K562 (cell line): ENCODE data around the gene DNAJC8. TPM values are rescaled to one million over a fixed set of nuclear protein-coding genes. Genes with fewer than 3 reads are reported as not detected.

Source experiments
- CAMTA2 ChIP-seq: fragments of 250-450 bp; sonication (Bioruptor Pico); conservative IDR thresholded peaks from 2 replicates; pipeline ENCODE4 v1.5.1; 2022
- ELK1 ChIP-seq: sonication (generic); formaldehyde crosslinking; IDR thresholded peaks from 2 replicates; pipeline ENCODE4 v1.8.1; 2022; ENCODE audit warnings: missing genetic modification reagents
- EP400 ChIP-seq: fragments of 450-650 bp; IDR thresholded peaks from 2 replicates; pipeline ENCODE4 v1.6.1; 2017; ENCODE audit warnings: antibody characterized with exemption, mild to moderate bottlenecking, moderate library complexity
- LARP7 ChIP-seq: fragments of 450-650 bp; IDR thresholded peaks from 2 replicates; pipeline ENCODE4 v1.6.1; 2016
- MEF2A ChIP-seq: IDR thresholded peaks from 2 replicates; pipeline ENCODE4 v1.6.1; 2011; ENCODE audit warnings: low read depth, mild to moderate bottlenecking, low read length, moderate library complexity; ENCODE audit not compliant: control insufficient read depth
- RAD21 ChIP-seq, 2 experiments: fragments of 250-450 bp in 1 of 2; fragments of 450-650 bp in 1 of 2; sonication (Bioruptor Pico) in 1 of 2; formaldehyde crosslinking in 1 of 2; IDR thresholded peaks in 1 of 2; conservative IDR thresholded peaks in 1 of 2; 2 replicates each; pipeline versions ENCODE4 v1.4.0 to v1.8.0; 2020 to 2022; ENCODE audit warnings: mild to moderate bottlenecking in 2 of 2, moderate library complexity in 1 of 2
- RCOR1 ChIP-seq, 2 experiments: IDR thresholded peaks; 2 replicates each; pipeline ENCODE4 v1.6.1; 2012; ENCODE audit warnings: low read depth in 2 of 2, low read length in 2 of 2, borderline replicate concordance in 1 of 2, improper control_type of control experiment in 1 of 2
- RFX5 ChIP-seq: IDR thresholded peaks from 2 replicates; pipeline ENCODE4 v1.6.1; 2011; ENCODE audit warnings: low read depth, mild to moderate bottlenecking, improper control_type of control experiment, low read length
- SIRT6 ChIP-seq: IDR thresholded peaks from one replicate; pipeline ENCODE4 v1.6.1; 2012; ENCODE audit warnings: low read depth, mild to moderate bottlenecking, control low read depth, inconsistent platforms, low read length, moderate library complexity
- SMAD2 ChIP-seq: fragments of 150-350 bp; IDR thresholded peaks from 2 replicates; pipeline ENCODE4 v1.6.1; 2014; ENCODE audit warnings: low read depth, mild to moderate bottlenecking, low read length
- TAF1 ChIP-seq: IDR thresholded peaks from 2 replicates; pipeline ENCODE4 v1.6.1; 2011; ENCODE audit warnings: mild to moderate bottlenecking, low read length, moderate library complexity; ENCODE audit not compliant: insufficient read depth, control insufficient read depth, severe bottlenecking; ENCODE audit errors: extremely low read depth
- ZMIZ1 ChIP-seq, 2 experiments: fragments of 150-350 bp in 1 of 2; IDR thresholded peaks; 2 replicates each; pipeline ENCODE4 v1.6.1; 2012 to 2016; ENCODE audit warnings: low read depth in 2 of 2, low read length in 2 of 2, mild to moderate bottlenecking in 1 of 2, moderate library complexity in 1 of 2
- ZNF124 ChIP-seq: sonication (generic); formaldehyde crosslinking; IDR thresholded peaks from 2 replicates; pipeline ENCODE4 v1.8.1; 2022; ENCODE audit warnings: missing genetic modification reagents
- ZNF263 ChIP-seq: sonication (generic); formaldehyde crosslinking; IDR thresholded peaks from 2 replicates; pipeline ENCODE4 v1.8.0; 2022; ENCODE audit warnings: mild to moderate bottlenecking, missing genetic modification reagents, borderline replicate concordance
- ZNF274 ChIP-seq: IDR thresholded peaks from 2 replicates; pipeline ENCODE4 v1.6.1; 2011; ENCODE audit warnings: low read depth, mild to moderate bottlenecking, low read length, moderate library complexity, borderline replicate concordance
- polyA plus RNA-seq, 8 experiments: library from polyadenylated mRNA; depleted of rRNA in 4 of 8; stranded (reverse) in 5 of 8; unstranded in 3 of 8; fragments of >200 nt; fragmentation: Nextera tagmentation in 2 of 8; fragmentation: Illumina TruSeq in 1 of 8; extraction: Ambion mirVana in 2 of 8; extraction: Trizol in 1 of 8; gene quantifications; 2 replicates each; pipeline versions ENCODE4 v1.2.1 to v1.2.3, GENCODE V29; 2011 to 2014; ENCODE audit warnings: inconsistent platforms in 1 of 8, missing spikeins in 1 of 8
- total RNA-seq, 7 experiments: library from RNA; depleted of rRNA in 6 of 7; stranded (reverse); fragments of >200 nt in 6 of 7; fragmentation: Illumina TruSeq in 2 of 7; extraction: Trizol in 2 of 7; gene quantifications; 2 replicates each; pipeline versions ENCODE4 v1.2.1 to v1.2.3, GENCODE V29; 2011 to 2021; ENCODE audit warnings: low replicate concordance in 1 of 7
- TF ChIP-seq, protein P1 (sequence below): fragments of 450-650 bp; conservative IDR thresholded peaks from 2 replicates; pipeline ENCODE4 v1.6.1; 2016; ENCODE audit warnings: missing genetic modification characterization, low read depth, mild to moderate bottlenecking, control low read depth, missing compliant biosample characterization
- TF ChIP-seq, protein P2 (sequence below): sonication (generic); IDR thresholded peaks from 2 replicates; pipeline ENCODE4 v1.6.1; 2016
- TF ChIP-seq, protein P3 (sequence below): fragments of 250-450 bp; sonication (Bioruptor Pico); IDR thresholded peaks from 2 replicates; pipeline ENCODE4 v1.4.0; 2020

The DNAJC8 gene
- total and polyA plus RNA-seq, 9 of the 15 experiments (the other 6 are each of a cell fraction or from before 2014, with no cell fraction given) = 143 to 508 (median 209) TPM

- TF ChIP-seq, protein P1, sequence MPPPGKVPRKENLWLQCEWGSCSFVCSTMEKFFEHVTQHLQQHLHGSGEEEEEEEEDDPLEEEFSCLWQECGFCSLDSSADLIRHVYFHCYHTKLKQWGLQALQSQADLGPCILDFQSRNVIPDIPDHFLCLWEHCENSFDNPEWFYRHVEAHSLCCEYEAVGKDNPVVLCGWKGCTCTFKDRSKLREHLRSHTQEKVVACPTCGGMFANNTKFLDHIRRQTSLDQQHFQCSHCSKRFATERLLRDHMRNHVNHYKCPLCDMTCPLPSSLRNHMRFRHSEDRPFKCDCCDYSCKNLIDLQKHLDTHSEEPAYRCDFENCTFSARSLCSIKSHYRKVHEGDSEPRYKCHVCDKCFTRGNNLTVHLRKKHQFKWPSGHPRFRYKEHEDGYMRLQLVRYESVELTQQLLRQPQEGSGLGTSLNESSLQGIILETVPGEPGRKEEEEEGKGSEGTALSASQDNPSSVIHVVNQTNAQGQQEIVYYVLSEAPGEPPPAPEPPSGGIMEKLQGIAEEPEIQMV (tag) = no peak
- TF ChIP-seq ZNF124 (no peak), EP400 (peak; percentile 86), CAMTA2 (CRISPR knock-in tag) (no peak), RFX5 (no peak), ZMIZ1 (IDR thresholded peaks at IDR 0.05; ENCODE audit: low read depth in 2 of 2, low read length in 2 of 2) (no peak), RCOR1 (IDR thresholded peaks at IDR 0.05; ENCODE audit: borderline replicate concordance in 1 of 2, low read depth in 2 of 2, low read length in 2 of 2) (peak in 1 of 2 experiments; percentile 60; a peak in 2 of 4 replicates), ZNF274 (no peak), SMAD2 (no peak), ZNF263 (CRISPR knock-in tag) (no peak), ELK1 (CRISPR knock-in tag) (no peak), SIRT6 (no peak), MEF2A (peak; percentile 63; the same call in 1 of the 2 replicates), LARP7 (no peak), RAD21 (CRISPR knock-in tag; conservative IDR thresholded peaks at IDR 0.05 in 1 of 2, IDR thresholded peaks at IDR 0.05 in 1 of 2) (no peak), TAF1 (no peak)
- TF ChIP-seq, protein P2, sequence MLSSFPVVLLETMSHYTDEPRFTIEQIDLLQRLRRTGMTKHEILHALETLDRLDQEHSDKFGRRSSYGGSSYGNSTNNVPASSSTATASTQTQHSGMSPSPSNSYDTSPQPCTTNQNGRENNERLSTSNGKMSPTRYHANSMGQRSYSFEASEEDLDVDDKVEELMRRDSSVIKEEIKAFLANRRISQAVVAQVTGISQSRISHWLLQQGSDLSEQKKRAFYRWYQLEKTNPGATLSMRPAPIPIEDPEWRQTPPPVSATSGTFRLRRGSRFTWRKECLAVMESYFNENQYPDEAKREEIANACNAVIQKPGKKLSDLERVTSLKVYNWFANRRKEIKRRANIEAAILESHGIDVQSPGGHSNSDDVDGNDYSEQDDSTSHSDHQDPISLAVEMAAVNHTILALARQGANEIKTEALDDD = no peak
- TF ChIP-seq, protein P3, sequence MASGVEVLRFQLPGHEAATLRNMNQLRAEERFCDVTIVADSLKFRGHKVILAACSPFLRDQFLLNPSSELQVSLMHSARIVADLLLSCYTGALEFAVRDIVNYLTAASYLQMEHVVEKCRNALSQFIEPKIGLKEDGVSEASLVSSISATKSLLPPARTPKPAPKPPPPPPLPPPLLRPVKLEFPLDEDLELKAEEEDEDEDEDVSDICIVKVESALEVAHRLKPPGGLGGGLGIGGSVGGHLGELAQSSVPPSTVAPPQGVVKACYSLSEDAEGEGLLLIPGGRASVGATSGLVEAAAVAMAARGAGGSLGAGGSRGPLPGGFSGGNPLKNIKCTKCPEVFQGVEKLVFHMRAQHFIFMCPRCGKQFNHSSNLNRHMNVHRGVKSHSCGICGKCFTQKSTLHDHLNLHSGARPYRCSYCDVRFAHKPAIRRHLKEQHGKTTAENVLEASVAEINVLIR (CRISPR knock-in tag) = no peak
Measured at GRCh38 chr1:28249013-28249865, 16.4 kb upstream of the DNAJC8 start (continued).
